HepG2 (cell line): ENCODE results near the gene SRC. TPM values are rescaled to one million over a fixed set of nuclear protein-coding genes. Genes with fewer than 3 reads are reported as not detected.

Source experiments
- FUBP1 ChIP-seq: sonication (generic); formaldehyde crosslinking; IDR thresholded peaks from 2 replicates; pipeline ENCODE4 v1.5.1; 2020; ENCODE audit warnings: missing genetic modification reagents, mild to moderate bottlenecking, borderline replicate concordance
- ISX ChIP-seq: sonication (generic); formaldehyde crosslinking; conservative IDR thresholded peaks from 2 replicates; pipeline ENCODE4 v1.5.0; 2020; ENCODE audit warnings: missing genetic modification reagents
- KDM5B ChIP-seq: sonication (generic); formaldehyde crosslinking; IDR thresholded peaks from 2 replicates; pipeline ENCODE4 v1.4.0; 2020; ENCODE audit warnings: missing genetic modification reagents, mild to moderate bottlenecking, borderline replicate concordance
- MATR3 ChIP-seq: sonication (generic); formaldehyde crosslinking; IDR thresholded peaks from 2 replicates; pipeline ENCODE4 v1.4.0; 2020; ENCODE audit warnings: missing genetic modification reagents
- MBD4 ChIP-seq: IDR thresholded peaks from 2 replicates; pipeline ENCODE4 v1.6.1; 2012; ENCODE audit warnings: low read length, inconsistent platforms, borderline replicate concordance
- MEIS1 ChIP-seq: sonication (generic); formaldehyde crosslinking; IDR thresholded peaks from 2 replicates; pipeline ENCODE4 v1.9.0; 2021; ENCODE audit warnings: mild to moderate bottlenecking, missing genetic modification reagents, moderate library complexity, borderline replicate concordance
- NFE2 ChIP-seq: sonication (generic); formaldehyde crosslinking; IDR thresholded peaks from 2 replicates; pipeline ENCODE4 v1.4.0; 2020; ENCODE audit warnings: missing genetic modification reagents
- PHF5A ChIP-seq: IDR thresholded peaks from one replicate; pipeline ENCODE4 v1.6.1; 2018; ENCODE audit warnings: low read depth, missing genetic modification reagents; ENCODE audit not compliant: unreplicated experiment
- REL ChIP-seq: sonication (generic); formaldehyde crosslinking; conservative IDR thresholded peaks from 2 replicates; pipeline ENCODE4 v1.8.0; 2022; ENCODE audit warnings: mild to moderate bottlenecking, missing genetic modification reagents, moderate library complexity
- SSRP1 ChIP-seq: IDR thresholded peaks from 2 replicates; pipeline ENCODE4 v1.6.1; 2016; ENCODE audit warnings: control low read depth
- TGIF2 ChIP-seq: IDR thresholded peaks from 2 replicates; pipeline ENCODE4 v1.6.1; 2016; ENCODE audit warnings: control low read depth, missing compliant biosample characterization
- THAP9 ChIP-seq: sonication (generic); formaldehyde crosslinking; IDR thresholded peaks from 2 replicates; pipeline ENCODE4; 2020; ENCODE audit warnings: missing genetic modification reagents, mild to moderate bottlenecking, borderline replicate concordance
- TSC22D2 ChIP-seq: sonication (generic); formaldehyde crosslinking; IDR thresholded peaks from 2 replicates; pipeline ENCODE4 v1.5.1; 2020; ENCODE audit warnings: missing genetic modification reagents, mild to moderate bottlenecking, borderline replicate concordance
- ZFP62 ChIP-seq: sonication (generic); formaldehyde crosslinking; IDR thresholded peaks from 2 replicates; pipeline ENCODE4 v1.4.0; 2020; ENCODE audit warnings: missing genetic modification reagents
- ZNF333 ChIP-seq: sonication (generic); formaldehyde crosslinking; IDR thresholded peaks from 2 replicates; pipeline ENCODE4 v1.4.0; 2020; ENCODE audit warnings: mild to moderate bottlenecking, missing genetic modification reagents, borderline replicate concordance
- ZNF34 ChIP-seq: sonication (generic); formaldehyde crosslinking; IDR thresholded peaks from 2 replicates; pipeline ENCODE4 v1.4.0; 2020; ENCODE audit warnings: mild to moderate bottlenecking, missing genetic modification reagents, borderline replicate concordance
- ZNF354B ChIP-seq: sonication (generic); formaldehyde crosslinking; IDR thresholded peaks from 2 replicates; pipeline ENCODE4 v1.8.0; 2022; ENCODE audit warnings: mild to moderate bottlenecking, missing genetic modification reagents
- ZNF367 ChIP-seq: sonication (generic); formaldehyde crosslinking; IDR thresholded peaks from 2 replicates; pipeline ENCODE4 v1.4.0; 2020; ENCODE audit warnings: missing genetic modification reagents, borderline replicate concordance
- ZNF563 ChIP-seq: sonication (generic); formaldehyde crosslinking; IDR thresholded peaks from 2 replicates; pipeline ENCODE4 v1.8.0; 2022; ENCODE audit warnings: mild to moderate bottlenecking, moderate library complexity, missing genetic modification reagents
- ZNF589 ChIP-seq: sonication (generic); formaldehyde crosslinking; conservative IDR thresholded peaks from 2 replicates; pipeline ENCODE4 v1.8.0; 2022; ENCODE audit warnings: mild to moderate bottlenecking, moderate library complexity, missing genetic modification reagents
- polyA plus RNA-seq, 8 experiments: library from polyadenylated mRNA; depleted of rRNA in 3 of 8; stranded (reverse) in 7 of 8; unstranded in 1 of 8; fragments of >200 nt; fragmentation: Illumina TruSeq in 4 of 8; extraction: Trizol in 4 of 8; gene quantifications; 2 replicates each; pipeline versions ENCODE4 v1.2.1 to v1.2.3, GENCODE V29; 2011 to 2016; ENCODE audit warnings: low read depth in 4 of 8, missing spikeins in 1 of 8, mixed read lengths in 1 of 8; ENCODE audit not compliant: insufficient read depth in 1 of 8
- total RNA-seq, 5 experiments: library from RNA; depleted of rRNA; stranded (reverse); fragments of >200 nt; fragmentation: Illumina TruSeq; extraction: Trizol; gene quantifications; 2 replicates each; pipeline ENCODE4 v1.2.3, GENCODE V29; 2016; ENCODE audit warnings: low read depth in 1 of 5
- TF ChIP-seq, protein P1 (sequence below): sonication (generic); formaldehyde crosslinking; IDR thresholded peaks from 2 replicates; pipeline ENCODE4 v1.4.0; 2020; ENCODE audit warnings: missing genetic modification reagents
- TF ChIP-seq, protein P2 (sequence below): sonication (generic); formaldehyde crosslinking; IDR thresholded peaks from 2 replicates; pipeline ENCODE4 v1.4.0; 2020; ENCODE audit warnings: missing genetic modification reagents, mild to moderate bottlenecking, borderline replicate concordance

SRC gene
- total and polyA plus RNA-seq, 2 of the 13 experiments (the other 11 are each of a cell fraction or from before 2014, with no cell fraction given): 54.7 to 192 TPM

DNA sequence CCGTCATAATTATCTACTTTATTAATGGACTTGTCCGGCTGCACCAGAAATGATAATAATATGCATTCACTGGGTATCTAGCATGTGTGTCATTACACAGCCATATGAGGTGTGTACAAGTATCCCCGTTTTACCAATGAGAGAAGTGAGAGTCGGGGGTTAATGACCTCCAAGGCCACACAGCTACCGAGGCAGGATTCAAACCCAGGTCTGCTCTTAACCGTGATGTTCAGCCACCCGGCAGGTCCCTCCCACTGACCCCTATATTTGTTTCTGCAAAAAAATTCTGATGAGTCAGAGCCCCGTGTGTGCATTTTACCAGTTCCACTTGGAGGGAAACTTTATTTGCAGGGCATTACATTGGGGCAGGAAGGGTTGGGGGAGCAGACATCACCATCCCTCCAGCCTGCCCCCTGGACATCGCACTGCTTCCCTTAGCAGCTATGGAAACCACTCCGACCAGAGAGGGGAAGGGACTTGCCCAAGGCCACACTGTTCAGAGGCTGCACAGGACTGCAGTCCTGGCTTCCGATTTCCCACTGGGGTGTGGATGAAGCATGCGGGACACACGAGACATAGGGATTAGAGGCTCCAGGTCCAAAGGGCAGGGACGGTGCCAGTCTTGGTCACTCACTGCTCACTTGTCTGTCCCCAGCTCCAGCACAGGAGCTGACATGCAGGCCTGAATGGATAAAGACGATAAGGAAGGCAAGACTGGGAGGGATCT, 10.1 kb upstream of the SRC start (continued):
- TF ChIP-seq MBD4 (no peak), KDM5B (0 out of 2 replicates have a peak, but pooled peaks have one; percentile 28), ISX (no peak), PHF5A (CRISPR knock-in tag) (no peak), ZNF34 (no peak), ZNF354B (CRISPR knock-in tag) (no peak), THAP9 (CRISPR knock-in tag) (peak; percentile 37), SSRP1 (0 out of 2 replicates have a peak, but pooled peaks have one; percentile 19), NFE2 (CRISPR knock-in tag) (no peak), ZFP62 (CRISPR knock-in tag) (no peak), ZNF367 (CRISPR knock-in tag) (no peak), MATR3 (CRISPR knock-in tag) (no peak), TSC22D2 (CRISPR knock-in tag) (no peak), ZNF563 (CRISPR knock-in tag) (0 out of 2 replicates have a peak, but pooled peaks have one; percentile 46), REL (CRISPR knock-in tag) (peak; percentile 83; the same call in 1 of the 2 replicates), TGIF2 (CRISPR knock-in tag) (no peak), ZNF589 (CRISPR knock-in tag) (no peak), FUBP1 (CRISPR knock-in tag) (no peak), MEIS1 (CRISPR knock-in tag) (no peak), ZNF333 (0 out of 2 replicates have a peak, but pooled peaks have one; percentile 19)
- TF ChIP-seq, protein P1, sequence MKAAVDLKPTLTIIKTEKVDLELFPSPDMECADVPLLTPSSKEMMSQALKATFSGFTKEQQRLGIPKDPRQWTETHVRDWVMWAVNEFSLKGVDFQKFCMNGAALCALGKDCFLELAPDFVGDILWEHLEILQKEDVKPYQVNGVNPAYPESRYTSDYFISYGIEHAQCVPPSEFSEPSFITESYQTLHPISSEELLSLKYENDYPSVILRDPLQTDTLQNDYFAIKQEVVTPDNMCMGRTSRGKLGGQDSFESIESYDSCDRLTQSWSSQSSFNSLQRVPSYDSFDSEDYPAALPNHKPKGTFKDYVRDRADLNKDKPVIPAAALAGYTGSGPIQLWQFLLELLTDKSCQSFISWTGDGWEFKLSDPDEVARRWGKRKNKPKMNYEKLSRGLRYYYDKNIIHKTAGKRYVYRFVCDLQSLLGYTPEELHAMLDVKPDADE (CRISPR knock-in tag): no peak
- TF ChIP-seq, protein P2, sequence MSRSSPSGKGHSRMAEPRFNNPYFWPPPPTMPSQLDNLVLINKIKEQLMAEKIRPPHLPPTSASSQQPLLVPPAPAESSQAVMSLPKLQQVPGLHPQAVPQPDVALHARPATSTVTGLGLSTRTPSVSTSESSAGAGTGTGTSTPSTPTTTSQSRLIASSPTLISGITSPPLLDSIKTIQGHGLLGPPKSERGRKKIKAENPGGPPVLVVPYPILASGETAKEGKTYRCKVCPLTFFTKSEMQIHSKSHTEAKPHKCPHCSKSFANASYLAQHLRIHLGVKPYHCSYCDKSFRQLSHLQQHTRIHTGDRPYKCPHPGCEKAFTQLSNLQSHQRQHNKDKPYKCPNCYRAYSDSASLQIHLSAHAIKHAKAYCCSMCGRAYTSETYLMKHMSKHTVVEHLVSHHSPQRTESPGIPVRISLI: peak; percentile 76
